ENCODE data around the gene CEP68.

CEP68 gene

DNA sequence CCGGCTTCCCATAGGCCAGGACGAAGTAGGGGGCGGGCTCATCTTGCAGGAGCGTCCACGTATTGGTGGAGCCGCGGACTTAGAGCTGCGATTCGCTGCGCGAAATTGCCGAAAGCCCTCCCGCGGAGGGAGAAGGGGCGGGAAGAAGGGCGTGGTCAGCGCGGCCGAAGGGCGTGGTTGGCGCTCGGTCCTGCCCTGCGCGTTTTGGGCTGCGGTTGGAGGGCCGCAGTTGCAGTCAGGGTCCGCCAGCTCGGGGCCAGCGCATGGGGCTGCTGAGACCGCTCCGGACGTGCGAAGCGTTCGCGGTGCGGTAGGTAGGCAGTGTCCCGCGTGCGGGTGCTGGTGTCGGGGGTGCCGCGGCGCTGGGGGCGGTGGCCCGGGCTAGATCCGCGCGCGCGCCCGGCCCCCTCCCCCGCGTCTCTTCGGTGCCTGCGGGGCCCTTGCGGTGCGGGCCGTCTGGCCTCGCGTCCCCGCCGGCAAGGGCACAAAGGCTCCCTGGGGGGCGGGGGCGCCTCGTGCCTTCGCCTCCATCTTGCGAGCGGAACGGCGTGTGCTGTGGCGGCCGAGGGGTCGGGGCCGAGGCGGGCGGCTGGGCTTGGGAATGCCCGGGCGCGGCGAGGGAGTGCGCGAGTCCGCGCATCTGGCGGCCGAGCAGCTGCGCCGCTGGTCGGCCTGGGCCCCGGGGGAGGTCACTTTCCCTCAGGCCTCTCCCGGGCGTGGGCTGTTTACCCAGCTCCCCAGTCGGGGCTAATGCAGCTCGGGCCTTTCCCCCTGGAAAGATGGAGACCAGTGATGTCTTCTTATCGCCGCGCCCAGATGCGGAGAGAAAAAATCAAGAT, at the start of gene CEP68:
Gene CEP68, plus strand, starts transcription at position 202 of the 839 bp plus-strand sequence. CDS start 13,029 bp downstream, outside the sequence.
- no peaks in the 10 kb centered on the region for H3K27me3 ChIP-seq (ENCODE audit: insufficient read depth, low read depth)
- TF ChIP-seq, protein P1, sequence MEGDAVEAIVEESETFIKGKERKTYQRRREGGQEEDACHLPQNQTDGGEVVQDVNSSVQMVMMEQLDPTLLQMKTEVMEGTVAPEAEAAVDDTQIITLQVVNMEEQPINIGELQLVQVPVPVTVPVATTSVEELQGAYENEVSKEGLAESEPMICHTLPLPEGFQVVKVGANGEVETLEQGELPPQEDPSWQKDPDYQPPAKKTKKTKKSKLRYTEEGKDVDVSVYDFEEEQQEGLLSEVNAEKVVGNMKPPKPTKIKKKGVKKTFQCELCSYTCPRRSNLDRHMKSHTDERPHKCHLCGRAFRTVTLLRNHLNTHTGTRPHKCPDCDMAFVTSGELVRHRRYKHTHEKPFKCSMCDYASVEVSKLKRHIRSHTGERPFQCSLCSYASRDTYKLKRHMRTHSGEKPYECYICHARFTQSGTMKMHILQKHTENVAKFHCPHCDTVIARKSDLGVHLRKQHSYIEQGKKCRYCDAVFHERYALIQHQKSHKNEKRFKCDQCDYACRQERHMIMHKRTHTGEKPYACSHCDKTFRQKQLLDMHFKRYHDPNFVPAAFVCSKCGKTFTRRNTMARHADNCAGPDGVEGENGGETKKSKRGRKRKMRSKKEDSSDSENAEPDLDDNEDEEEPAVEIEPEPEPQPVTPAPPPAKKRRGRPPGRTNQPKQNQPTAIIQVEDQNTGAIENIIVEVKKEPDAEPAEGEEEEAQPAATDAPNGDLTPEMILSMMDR (conservative IDR thresholded peaks at IDR 0.05; ENCODE audit: low read depth, low read length), result no peak
- peak within 1 kb of the TSS; percentile 68 for H2AFZ ChIP-seq (ENCODE audit: low read depth)
- no peaks in the 10 kb centered on the region for H4K20me1 ChIP-seq (ENCODE audit: insufficient read depth)
- H3K27ac ChIP-seq, result peak within 1 kb of the TSS; percentile 35; the same call in 1 of the 2 replicates
- H3K36me3 ChIP-seq (ENCODE audit: insufficient read depth), result no peaks in the 10 kb centered on the region
- peaks cover 81% of the 10 kb centered on the region for H3K4me1 ChIP-seq (ENCODE audit: low read depth, poor library complexity, severe bottlenecking)
- H3K4me3 ChIP-seq (IDR thresholded peaks at IDR 0.05; ENCODE audit: insufficient read depth, low read depth, low read length), result peak within 1 kb of the TSS; percentile 84
- peaks cover 31% of the 10 kb centered on the region; the same call in 1 of the 2 replicates for H3K79me2 ChIP-seq (ENCODE audit: insufficient read depth, low read depth)
- peak within 1 kb of the TSS; percentile 63 for H3K9ac ChIP-seq
- peak within 1 kb of the TSS; percentile 77 for H3K4me2 ChIP-seq

GRCh38 chr2:65013776-65014175, 42.4 kb upstream of the CEP68 start:
- TF ChIP-seq, protein P1 (conservative IDR thresholded peaks at IDR 0.05; ENCODE audit: low read depth, low read length), result no peak
- no peaks in the 10 kb centered on the region; the same call in 1 of the 2 replicates for H3K36me3 ChIP-seq (ENCODE audit: insufficient read depth)
- H3K4me1 ChIP-seq (ENCODE audit: low read depth, poor library complexity, severe bottlenecking), result no peaks in the 10 kb centered on the region
- no peak overlapping the region for H2AFZ ChIP-seq (ENCODE audit: low read depth)
- H3K9ac ChIP-seq, result no peak overlapping the region
- H3K27me3 ChIP-seq (ENCODE audit: insufficient read depth, low read depth), result no peaks in the 10 kb centered on the region
- H3K79me2 ChIP-seq (ENCODE audit: insufficient read depth, low read depth), result no peaks in the 10 kb centered on the region
- H3K27ac ChIP-seq, result no peak overlapping the region
- no peak overlapping the region for H3K4me3 ChIP-seq (IDR thresholded peaks at IDR 0.05; ENCODE audit: insufficient read depth, low read depth, low read length)
- no peaks in the 10 kb centered on the region for H4K20me1 ChIP-seq (ENCODE audit: insufficient read depth)
- no peak overlapping the region for H3K4me2 ChIP-seq

DNA sequence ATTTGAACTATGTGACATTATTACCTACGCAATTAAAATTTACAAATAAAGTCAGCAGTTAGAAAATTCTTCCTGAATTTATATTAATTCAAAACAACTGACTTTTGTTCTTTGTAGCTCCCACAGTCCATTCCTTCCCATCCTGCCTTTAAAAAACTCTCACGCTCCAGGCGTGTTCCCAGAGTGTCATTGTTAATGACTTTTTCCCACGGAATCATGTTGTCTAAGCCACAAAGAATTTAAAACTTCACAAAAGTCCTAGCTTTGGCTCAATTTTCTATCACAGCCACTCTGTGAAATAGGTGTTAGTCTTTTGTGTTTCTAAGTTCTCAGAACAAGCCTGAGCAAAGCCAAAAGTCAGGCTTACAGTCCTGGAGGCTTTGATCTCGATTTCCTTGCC, 40.5 kb upstream of the CEP68 start:
- Histone ChIP-seq H3K27ac (no peak overlapping the region), H3K4me2 (no peak overlapping the region), H3K4me1 (ENCODE audit: low read depth, poor library complexity, severe bottlenecking) (no peaks in the 10 kb centered on the region), H3K36me3 (ENCODE audit: insufficient read depth) (no peaks in the 10 kb centered on the region; the same call in 1 of the 2 replicates), H2AFZ (ENCODE audit: low read depth) (no peak overlapping the region), H3K4me3 (IDR thresholded peaks at IDR 0.05; ENCODE audit: insufficient read depth, low read depth, low read length) (no peak overlapping the region), H3K27me3 (ENCODE audit: insufficient read depth, low read depth) (no peaks in the 10 kb centered on the region), H3K9ac (no peak overlapping the region), H3K79me2 (ENCODE audit: insufficient read depth, low read depth) (no peaks in the 10 kb centered on the region), H4K20me1 (ENCODE audit: insufficient read depth) (no peaks in the 10 kb centered on the region)
- TF ChIP-seq, protein P1 (conservative IDR thresholded peaks at IDR 0.05; ENCODE audit: low read depth, low read length), result no peak

- no peaks in the 10 kb centered on the region for H3K27me3 ChIP-seq (ENCODE audit: insufficient read depth, low read depth)
- no peak overlapping the region for H3K4me3 ChIP-seq (IDR thresholded peaks at IDR 0.05; ENCODE audit: insufficient read depth, low read depth, low read length)
- no peaks in the 10 kb centered on the region for H4K20me1 ChIP-seq (ENCODE audit: insufficient read depth)
- no peak overlapping the region for H3K4me2 ChIP-seq
- no peaks in the 10 kb centered on the region for H3K79me2 ChIP-seq (ENCODE audit: insufficient read depth, low read depth)
- H3K9ac ChIP-seq, result no peak overlapping the region
- no peak overlapping the region for H2AFZ ChIP-seq (ENCODE audit: low read depth)
- no peaks in the 10 kb centered on the region for H3K4me1 ChIP-seq (ENCODE audit: low read depth, poor library complexity, severe bottlenecking)
- H3K36me3 ChIP-seq (ENCODE audit: insufficient read depth), result no peaks in the 10 kb centered on the region; the same call in 1 of the 2 replicates
- H3K27ac ChIP-seq, result no peak overlapping the region
- TF ChIP-seq, protein P1 (conservative IDR thresholded peaks at IDR 0.05; ENCODE audit: low read depth, low read length), result no peak
These were observed 39.4 kb upstream of the CEP68 start for GRCh38 chr2:65016789-65017188.

All from KMS-11 (cell line).